Ishikawa (cell line): ENCODE data around the gene PTPRN2.

ENCODE experiments used
- CEBPB ChIP-seq: IDR thresholded peaks from 2 replicates; pipeline ENCODE4 v1.6.1; 2012
- CREB1 ChIP-seq: IDR thresholded peaks from 2 replicates; pipeline ENCODE4 v1.6.1; 2012; ENCODE audit warnings: low read depth
- EGR1 ChIP-seq: IDR thresholded peaks from 2 replicates; pipeline ENCODE4 v1.6.1; 2012
- EP300 ChIP-seq: IDR thresholded peaks from 2 replicates; pipeline ENCODE4 v1.6.1; 2012; ENCODE audit warnings: borderline replicate concordance
- FOXM1 ChIP-seq: IDR thresholded peaks from 2 replicates; pipeline ENCODE4 v1.6.1; 2012; ENCODE audit warnings: low read depth, borderline replicate concordance
- NFIC ChIP-seq: IDR thresholded peaks from 2 replicates; pipeline ENCODE4 v1.6.1; 2012
- RAD21 ChIP-seq: IDR thresholded peaks from 2 replicates; pipeline ENCODE4 v1.6.1; 2012; ENCODE audit warnings: low read depth
- TAF1 ChIP-seq: IDR thresholded peaks from 2 replicates; pipeline ENCODE4 v1.6.1; 2012; ENCODE audit warnings: low read depth, mild to moderate bottlenecking
- TCF12 ChIP-seq: IDR thresholded peaks from 2 replicates; pipeline ENCODE4 v1.6.1; 2012; ENCODE audit warnings: low read depth
- TEAD4 ChIP-seq: IDR thresholded peaks from 2 replicates; pipeline ENCODE4 v1.6.1; 2012
- YY1 ChIP-seq: IDR thresholded peaks from 2 replicates; pipeline ENCODE4 v1.6.1; 2012; ENCODE audit warnings: low read depth
- ZBTB7A ChIP-seq: IDR thresholded peaks from 2 replicates; pipeline ENCODE4 v1.6.1; 2012; ENCODE audit warnings: low read depth
- TF ChIP-seq, protein P1 (sequence below): IDR thresholded peaks from 2 replicates; pipeline ENCODE4 v1.6.1; 2012
- TF ChIP-seq, protein P2 (sequence below): IDR thresholded peaks from 2 replicates; pipeline ENCODE4 v1.6.1; 2012
- TF ChIP-seq, protein P3 (sequence below): IDR thresholded peaks from 2 replicates; pipeline ENCODE4 v1.6.1; 2012; ENCODE audit warnings: low read depth, mild to moderate bottlenecking

The PTPRN2 gene

DNA sequence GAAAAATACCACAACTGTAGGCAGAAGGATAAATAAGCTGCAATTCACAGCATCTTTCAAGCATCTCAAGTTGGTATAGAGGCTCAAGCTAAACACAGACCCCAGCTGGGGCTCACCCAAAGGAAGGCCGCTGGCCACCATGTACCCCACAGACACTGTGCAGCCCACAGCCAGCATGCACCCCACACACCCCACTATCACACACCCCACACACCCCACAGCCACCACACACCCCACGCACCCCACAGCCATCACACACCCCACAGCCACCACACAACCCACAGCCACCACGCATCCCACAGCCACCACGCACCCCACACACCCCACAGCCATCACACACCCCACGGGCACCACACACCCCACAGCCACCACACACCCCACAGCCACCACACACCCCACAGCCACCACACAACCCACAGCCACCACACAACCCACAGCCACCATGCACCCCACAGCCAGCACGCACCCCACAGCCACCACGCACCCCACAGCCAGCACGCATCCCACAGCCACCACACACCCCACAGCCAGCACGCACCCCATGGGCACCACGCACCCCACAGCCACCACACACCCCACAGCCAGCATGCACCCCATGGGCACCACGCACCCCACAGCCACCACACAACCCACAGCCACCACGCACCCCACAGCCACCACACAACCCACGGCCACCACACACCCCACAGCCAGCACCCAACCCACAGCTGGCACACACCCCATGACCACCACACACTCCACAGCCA lies 1036.1 kb downstream of the PTPRN2 start:
- TF ChIP-seq CEBPB (no peak), TAF1 (no peak), YY1 (no peak), ZBTB7A (no peak), TEAD4 (no peak), EP300 (no peak), CREB1 (no peak), EGR1 (no peak), FOXM1 (no peak)
- TF ChIP-seq, protein P1, sequence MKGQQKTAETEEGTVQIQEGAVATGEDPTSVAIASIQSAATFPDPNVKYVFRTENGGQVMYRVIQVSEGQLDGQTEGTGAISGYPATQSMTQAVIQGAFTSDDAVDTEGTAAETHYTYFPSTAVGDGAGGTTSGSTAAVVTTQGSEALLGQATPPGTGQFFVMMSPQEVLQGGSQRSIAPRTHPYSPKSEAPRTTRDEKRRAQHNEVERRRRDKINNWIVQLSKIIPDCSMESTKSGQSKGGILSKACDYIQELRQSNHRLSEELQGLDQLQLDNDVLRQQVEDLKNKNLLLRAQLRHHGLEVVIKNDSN: no peak
- TF ChIP-seq, protein P2, sequence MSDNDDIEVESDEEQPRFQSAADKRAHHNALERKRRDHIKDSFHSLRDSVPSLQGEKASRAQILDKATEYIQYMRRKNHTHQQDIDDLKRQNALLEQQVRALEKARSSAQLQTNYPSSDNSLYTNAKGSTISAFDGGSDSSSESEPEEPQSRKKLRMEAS: no peak
- TF ChIP-seq, protein P3, sequence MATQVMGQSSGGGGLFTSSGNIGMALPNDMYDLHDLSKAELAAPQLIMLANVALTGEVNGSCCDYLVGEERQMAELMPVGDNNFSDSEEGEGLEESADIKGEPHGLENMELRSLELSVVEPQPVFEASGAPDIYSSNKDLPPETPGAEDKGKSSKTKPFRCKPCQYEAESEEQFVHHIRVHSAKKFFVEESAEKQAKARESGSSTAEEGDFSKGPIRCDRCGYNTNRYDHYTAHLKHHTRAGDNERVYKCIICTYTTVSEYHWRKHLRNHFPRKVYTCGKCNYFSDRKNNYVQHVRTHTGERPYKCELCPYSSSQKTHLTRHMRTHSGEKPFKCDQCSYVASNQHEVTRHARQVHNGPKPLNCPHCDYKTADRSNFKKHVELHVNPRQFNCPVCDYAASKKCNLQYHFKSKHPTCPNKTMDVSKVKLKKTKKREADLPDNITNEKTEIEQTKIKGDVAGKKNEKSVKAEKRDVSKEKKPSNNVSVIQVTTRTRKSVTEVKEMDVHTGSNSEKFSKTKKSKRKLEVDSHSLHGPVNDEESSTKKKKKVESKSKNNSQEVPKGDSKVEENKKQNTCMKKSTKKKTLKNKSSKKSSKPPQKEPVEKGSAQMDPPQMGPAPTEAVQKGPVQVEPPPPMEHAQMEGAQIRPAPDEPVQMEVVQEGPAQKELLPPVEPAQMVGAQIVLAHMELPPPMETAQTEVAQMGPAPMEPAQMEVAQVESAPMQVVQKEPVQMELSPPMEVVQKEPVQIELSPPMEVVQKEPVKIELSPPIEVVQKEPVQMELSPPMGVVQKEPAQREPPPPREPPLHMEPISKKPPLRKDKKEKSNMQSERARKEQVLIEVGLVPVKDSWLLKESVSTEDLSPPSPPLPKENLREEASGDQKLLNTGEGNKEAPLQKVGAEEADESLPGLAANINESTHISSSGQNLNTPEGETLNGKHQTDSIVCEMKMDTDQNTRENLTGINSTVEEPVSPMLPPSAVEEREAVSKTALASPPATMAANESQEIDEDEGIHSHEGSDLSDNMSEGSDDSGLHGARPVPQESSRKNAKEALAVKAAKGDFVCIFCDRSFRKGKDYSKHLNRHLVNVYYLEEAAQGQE: no peak

DNA sequence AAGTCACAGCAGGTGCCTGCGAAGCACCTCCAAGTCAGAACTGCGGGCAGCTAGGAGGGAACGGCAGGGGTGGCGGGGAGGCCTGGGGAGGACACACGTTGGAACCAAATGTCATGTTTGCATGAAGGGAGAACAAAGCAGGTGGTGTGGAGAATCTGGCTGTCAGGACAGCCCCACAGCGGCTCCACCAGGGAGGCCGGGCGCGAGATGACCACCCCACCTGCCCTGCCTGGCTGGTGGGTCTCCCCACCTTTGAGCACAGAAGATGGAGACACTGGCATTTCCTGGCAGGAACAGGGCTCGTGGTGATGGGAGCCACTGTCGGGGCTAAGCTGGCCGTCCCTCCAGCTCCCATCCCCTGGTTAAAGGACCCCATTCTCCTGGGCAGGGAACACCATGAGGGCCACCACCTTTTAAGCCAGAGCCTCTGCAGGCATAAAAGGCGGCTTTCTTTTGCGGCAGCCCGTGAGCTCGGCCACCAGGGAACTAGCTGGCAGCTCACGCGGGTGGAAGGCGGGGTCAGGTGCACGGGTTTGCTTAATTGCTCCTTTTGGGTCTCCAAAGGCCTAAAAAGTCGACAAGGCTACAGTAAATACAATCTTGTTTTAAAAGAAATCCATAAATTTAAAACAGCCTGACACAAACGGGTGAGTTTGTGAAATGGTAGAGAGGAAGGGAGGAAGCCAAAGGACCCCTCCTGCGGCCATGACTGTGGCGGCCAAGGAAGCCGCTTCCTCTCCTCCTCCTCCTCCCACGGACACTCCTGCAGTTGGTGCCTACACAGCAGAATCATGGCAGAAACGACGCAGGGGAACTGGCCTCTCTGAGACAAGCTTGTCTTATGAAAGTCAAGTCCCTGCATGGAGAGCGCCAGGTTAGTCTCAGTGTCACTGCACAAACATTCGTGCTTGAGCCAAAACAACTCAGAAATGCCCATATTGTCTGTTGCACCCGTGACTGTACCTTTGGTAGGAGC lies 1037.0 kb downstream of the PTPRN2 start:
- no peak for TF ChIP-seq CREB1

GRCh38 chr7:157549612-157550299 lies 1037.9 kb downstream of the PTPRN2 start:
- TF ChIP-seq TAF1 (no peak), EGR1 (no peak), NFIC (no peak), EP300 (no peak), TEAD4 (no peak), RAD21 (no peak), CREB1 (no peak), YY1 (no peak), ZBTB7A (no peak), CEBPB (no peak), FOXM1 (no peak), TCF12 (no peak)
- TF ChIP-seq, protein P3: no peak
- TF ChIP-seq, protein P1: no peak
- TF ChIP-seq, protein P2: no peak

GRCh38 chr7:157548691-157549303 lies 1038.8 kb downstream of the PTPRN2 start:
- TF ChIP-seq TEAD4 (no peak), FOXM1 (no peak), RAD21 (no peak), EGR1 (no peak), ZBTB7A (no peak), CEBPB (no peak), TAF1 (no peak), CREB1 (no peak), YY1 (no peak)
- TF ChIP-seq, protein P1: no peak
- TF ChIP-seq, protein P3: no peak
